GM12878 (cell line): ENCODE data around the gene AATF.

Source experiments
- BRCA1 ChIP-seq: IDR thresholded peaks from 2 replicates; pipeline ENCODE4 v1.6.1; 2011; ENCODE audit warnings: low read depth, low read length, improper control_type of control experiment
- TF ChIP-seq, protein P1 (sequence below), 3 experiments: IDR thresholded peaks in 2 of 3; conservative IDR thresholded peaks in 1 of 3; 2 replicates each; pipeline ENCODE4 v1.5.1; 2011; ENCODE audit warnings: low read depth in 3 of 3, low read length in 3 of 3, mild to moderate bottlenecking in 3 of 3, control low read depth in 2 of 3, moderate library complexity in 2 of 3, inconsistent platforms in 1 of 3, mixed read lengths in 1 of 3; ENCODE audit not compliant: control insufficient read depth in 2 of 3, insufficient read depth in 1 of 3; ENCODE audit errors: extremely low read depth in 1 of 3

DNA sequence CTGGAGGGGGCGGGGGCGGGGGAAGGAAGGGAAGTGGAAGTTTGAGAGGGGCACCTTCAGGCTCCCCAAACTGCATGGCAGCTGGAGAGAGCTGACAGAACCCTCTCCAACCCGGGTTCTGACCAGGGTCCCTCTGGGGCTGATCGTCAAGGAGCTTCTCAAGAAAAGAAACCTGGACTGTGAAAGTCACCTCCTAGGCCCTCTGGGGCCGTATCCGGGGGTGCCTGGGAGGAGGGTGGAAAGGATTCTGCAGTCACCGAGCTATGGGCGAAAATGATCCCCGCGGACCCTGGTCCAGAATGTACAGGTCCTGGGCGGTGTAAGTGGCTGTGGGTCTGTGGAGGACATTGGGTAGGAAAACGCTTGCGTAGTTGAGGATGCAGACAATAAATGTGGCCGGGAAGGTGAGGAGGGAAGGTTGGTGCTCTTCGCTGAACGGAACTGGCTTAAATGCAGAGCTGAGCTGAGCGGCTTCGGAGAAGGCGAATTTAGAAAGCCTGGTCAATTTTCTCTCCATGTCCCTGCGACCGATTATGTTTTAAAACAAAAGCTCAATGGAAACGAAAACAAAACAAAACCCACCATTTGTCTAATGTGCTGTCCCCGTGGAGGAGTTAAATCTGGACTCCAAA is 15.1 kb upstream of the AATF start:
- no peak for TF ChIP-seq BRCA1
- TF ChIP-seq, protein P1, sequence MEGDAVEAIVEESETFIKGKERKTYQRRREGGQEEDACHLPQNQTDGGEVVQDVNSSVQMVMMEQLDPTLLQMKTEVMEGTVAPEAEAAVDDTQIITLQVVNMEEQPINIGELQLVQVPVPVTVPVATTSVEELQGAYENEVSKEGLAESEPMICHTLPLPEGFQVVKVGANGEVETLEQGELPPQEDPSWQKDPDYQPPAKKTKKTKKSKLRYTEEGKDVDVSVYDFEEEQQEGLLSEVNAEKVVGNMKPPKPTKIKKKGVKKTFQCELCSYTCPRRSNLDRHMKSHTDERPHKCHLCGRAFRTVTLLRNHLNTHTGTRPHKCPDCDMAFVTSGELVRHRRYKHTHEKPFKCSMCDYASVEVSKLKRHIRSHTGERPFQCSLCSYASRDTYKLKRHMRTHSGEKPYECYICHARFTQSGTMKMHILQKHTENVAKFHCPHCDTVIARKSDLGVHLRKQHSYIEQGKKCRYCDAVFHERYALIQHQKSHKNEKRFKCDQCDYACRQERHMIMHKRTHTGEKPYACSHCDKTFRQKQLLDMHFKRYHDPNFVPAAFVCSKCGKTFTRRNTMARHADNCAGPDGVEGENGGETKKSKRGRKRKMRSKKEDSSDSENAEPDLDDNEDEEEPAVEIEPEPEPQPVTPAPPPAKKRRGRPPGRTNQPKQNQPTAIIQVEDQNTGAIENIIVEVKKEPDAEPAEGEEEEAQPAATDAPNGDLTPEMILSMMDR (IDR thresholded peaks at IDR 0.05 in 2 of 3, conservative IDR thresholded peaks at IDR 0.05 in 1 of 3; ENCODE audit: control insufficient read depth in 2 of 3, extremely low read depth in 1 of 3, insufficient read depth in 1 of 3, low read depth in 3 of 3, low read length in 3 of 3): no peak
